Renal pelvis (tissue), 12 donors: ENCODE data around the gene VIP. TPM values are rescaled to one million over a fixed set of nuclear protein-coding genes. Genes with fewer than 3 reads are reported as not detected.
A peak's percentile ranks its signal among the peaks of the same experiment; 100 is the strongest.
"Not testable (repeated sequence)": the region's sequence is repeated elsewhere in the genome, so short reads cannot be mapped to it uniquely, and the experiment has no call there.

ENCODE experiments used
- DNase-seq: peaks from one replicate; pipeline ENCODE4 v3.0.0-alpha.2; 2013
- long read RNA-seq, 16 experiments: transcript quantifications; one replicate each; lab custom pipeline, GENCODE V29; 2026
- polyA plus RNA-seq, 3 donors: library from polyadenylated mRNA; unstranded; fragments of 120-200 nt; gene quantifications; one replicate each; pipeline ENCODE4 v1.2.1, GENCODE V29; 2013; ENCODE audit not compliant: insufficient read length in 3 of 3

Gene VIP
- polyA plus RNA-seq = 1 to 10 TPM in 2 of 3 donors, under 1 TPM in 1; 0.75 to 1.6 (median 1.4) TPM
- long read RNA-seq, donor 1 = 0 reads
- long read RNA-seq, donor 2 = 0 reads
- long read RNA-seq, donor 3 = 0 reads
- long read RNA-seq, donor 4 = 0 reads
- long read RNA-seq, donor 5 = 0 reads
- long read RNA-seq, donor 6 = 0 reads
- long read RNA-seq, donor 7 = 0 reads
- long read RNA-seq, donor 8 = 0 reads
- long read RNA-seq, donor 9 = 0 reads
- long read RNA-seq, donor 10 = 0 reads
- long read RNA-seq, donor 11 = 0 reads
- long read RNA-seq, donor 12 = 0 reads
- long read RNA-seq, donor 13 = 0 reads
- long read RNA-seq, donor 14 = 0 reads
- long read RNA-seq, donor 15, transcript VIP-201 (7 exons, 1,581 nt) = minor isoform, 5 of 22 reads
- long read RNA-seq, donor 15, transcript VIP-202 (7 exons, 1,584 nt) = major isoform, 17 of 22 reads
- long read RNA-seq, donor 15, partial matches to known transcripts = 0 of 22 reads
- long read RNA-seq, donor 15, other reads (novel, unspliced or antisense) = 0 of 22 reads
- long read RNA-seq, donor 16 = 0 reads

DNA sequence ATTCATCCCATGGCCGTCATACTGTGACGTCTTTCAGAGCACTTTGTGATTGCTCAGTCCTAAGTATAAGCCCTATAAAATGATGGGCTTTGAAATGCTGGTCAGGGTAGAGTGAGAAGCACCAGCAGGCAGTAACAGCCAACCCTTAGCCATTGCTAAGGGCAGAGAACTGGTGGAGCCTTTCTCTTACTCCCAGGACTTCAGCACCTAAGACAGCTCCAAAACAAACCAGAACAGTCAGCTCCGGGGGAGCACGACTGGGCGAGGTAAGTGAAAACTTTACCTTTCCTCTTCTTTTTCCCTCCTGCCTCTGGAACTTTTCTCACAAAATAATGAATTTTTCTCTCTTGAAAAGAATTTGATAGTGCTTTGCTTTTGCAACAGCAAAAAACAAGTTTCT lies at the start of gene VIP:
TSS of gene VIP (plus strand) at position 104 of the 400 bp plus-strand sequence. CDS start 1,381 bp downstream, outside the sequence.
- peak; percentile 30 for DNase-seq

DNA sequence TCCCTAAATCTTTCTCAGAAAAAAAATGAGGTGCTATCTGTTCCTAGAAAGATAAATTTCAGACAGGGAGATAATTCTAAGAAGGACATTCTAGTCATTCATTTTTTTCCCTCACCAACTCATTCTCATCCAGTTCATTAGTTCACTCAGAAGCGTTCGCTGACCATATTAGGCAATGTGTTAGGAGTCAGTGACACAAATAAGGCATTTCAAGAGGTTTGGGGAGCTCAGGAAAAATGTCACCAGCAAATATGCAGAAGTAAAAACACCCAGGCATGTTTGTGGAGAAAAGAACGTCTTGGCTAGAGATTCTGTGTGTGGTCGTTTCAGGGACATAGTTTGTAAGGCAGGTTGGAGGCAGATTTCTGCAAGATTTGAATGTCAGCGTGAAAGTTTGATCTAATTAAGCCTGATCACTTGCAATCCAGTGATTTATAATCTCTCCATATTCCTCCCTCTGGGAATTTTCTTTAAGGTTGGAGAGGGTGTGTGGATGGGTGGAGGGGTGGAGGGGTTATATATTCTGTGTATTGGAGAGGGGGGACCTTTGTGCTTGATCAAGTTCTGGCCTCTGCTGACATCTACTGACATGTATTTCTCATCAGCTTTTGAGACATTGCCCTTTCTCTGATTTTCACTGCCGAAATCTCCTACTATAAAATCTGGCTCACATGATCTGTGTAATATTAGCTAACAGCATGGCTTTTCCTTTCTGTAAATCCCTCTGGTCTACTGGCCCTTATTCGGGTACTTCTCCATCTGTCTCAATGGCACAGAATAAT lies 49.3 kb upstream of the VIP start:
- no peak for DNase-seq

DNA sequence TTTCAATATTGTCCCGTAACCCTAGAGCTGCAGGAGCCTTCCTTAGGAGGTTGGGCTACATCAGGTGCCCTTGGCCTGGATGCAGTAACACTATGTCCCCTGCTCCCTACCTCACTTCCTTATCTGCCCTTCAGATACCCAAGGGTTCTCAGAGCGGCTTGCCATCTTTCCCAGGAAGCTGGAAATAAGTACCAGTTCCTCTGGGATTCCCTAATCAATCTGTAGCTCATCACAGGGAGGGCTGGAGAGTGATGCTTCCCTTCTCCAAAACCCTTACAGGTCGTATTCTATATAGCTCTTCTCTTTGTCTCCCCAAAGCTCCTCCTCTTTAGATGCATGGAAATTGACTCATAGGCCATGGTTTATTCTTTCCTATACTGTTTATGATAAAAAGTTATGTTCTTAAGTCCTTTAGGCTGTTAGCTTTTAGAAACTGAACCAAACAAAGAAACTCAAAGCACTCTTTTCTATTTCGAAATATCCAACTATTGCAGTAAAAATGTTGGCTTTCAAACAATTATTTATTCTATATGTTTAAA lies 48.7 kb upstream of the VIP start:
- no peak for DNase-seq

DNA sequence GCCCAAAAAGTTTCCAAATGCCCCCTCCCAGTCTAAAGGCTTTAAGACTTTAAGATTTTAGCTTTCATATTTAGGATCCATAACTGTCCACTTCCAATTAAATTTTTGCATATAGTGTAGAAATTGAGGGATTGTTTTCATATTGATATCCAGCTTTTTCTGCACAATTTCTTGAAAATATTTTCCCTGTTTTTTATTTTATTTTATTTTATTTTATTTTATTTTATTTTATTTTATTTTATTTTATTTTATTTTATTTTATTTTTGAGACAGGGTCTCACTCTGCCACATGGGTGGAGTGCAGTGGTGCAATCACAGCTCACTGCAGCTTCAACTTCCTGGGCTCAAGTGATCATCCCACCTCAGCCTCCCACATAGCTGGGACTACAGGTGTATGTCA lies 46.8 kb upstream of the VIP start:
- DNase-seq = not testable (repeated sequence)

DNA sequence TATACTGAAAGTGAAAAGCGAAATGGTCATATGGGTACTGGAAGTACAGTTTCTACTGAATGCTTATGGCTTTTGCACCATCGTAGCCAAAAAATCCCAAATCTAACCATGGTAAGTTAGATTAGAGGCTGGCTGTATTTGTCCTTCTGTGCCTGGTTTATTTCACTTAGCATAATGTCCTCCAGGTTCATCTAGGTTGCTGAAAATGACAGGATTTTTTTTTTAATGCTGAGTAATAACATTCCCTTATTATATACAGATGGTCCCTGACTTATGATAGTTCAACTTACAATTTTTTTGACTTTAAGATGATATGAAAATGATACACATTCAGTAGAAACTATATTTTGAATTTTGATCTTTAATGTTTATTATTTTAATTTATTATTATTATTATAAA lies 45.3 kb upstream of the VIP start:
- no peak for DNase-seq

DNA sequence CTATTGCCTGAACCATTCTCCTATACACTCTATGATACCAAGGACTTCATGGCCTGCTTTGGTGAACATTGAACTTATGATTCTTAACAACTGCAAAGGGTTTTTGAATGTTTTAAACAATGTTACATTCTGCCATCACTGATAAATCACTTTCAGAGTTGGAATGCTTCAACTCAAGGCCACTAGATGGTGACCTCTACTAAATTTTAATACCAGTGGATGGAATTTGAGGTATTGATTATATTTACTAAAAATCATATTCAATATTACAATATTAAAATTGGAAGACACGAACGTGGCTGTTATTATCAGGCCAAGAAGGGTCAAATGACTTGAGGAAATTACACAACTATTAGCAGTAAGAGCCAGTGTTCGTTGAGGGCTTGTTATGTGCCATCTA lies 34.3 kb upstream of the VIP start:
- no peak for DNase-seq

DNA sequence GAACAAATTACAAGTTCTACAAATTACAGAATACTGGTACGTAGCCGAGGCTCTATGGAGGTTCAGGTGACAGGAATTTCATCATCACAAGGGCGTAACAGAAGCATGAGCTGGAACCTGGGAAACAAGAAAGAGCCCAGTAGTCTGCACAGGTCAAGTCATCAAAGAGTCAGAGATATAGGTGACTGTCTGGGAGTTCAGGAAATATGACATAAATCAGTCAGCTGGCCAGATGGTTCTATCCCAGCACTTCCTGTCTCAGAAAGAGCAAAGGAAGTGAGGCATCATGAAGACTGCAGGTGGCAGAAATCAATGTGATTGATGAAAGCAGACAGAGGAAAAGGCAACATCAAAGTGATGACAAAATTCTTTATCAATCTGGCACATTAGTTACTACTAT lies 29.6 kb upstream of the VIP start:
- DNase-seq = no peak

DNA sequence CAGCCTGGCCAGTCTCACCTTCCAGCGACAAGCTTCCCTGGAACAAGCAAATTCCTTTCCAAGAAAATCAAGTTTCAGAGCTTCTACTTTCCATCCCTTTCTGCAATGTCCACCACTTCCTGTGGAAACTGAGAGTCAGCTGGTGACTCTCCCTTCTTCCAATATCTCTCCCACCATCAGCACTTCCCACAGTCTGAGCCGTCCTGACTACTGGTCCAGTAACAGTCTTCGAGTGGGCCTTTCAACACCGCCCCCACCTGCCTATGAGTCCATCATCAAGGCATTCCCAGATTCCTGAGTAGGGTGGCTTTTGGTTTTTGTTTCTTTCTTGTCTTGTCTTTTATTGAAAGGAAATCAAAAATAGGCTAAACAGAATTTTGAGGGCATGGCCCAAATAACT lies 28.6 kb upstream of the VIP start:
- no peak for DNase-seq

DNA sequence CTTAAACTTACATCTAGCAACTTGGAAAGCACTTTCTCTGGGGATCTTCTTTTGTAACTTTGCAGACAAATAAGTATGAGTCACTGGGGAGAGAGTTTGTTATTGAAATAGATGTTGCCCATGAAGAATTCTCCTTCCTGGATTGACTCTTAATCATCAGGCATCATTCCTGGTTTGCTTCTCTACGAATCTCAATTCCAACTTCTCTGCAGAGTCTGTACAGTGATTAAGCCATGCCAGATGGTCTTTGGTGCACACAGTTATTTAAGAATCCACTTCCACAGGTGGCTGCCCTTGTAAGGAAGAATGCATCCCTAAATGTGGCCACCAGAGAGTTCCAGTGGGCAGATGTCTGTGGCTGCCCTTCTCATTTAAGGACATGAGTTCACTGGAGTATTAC lies 27.2 kb upstream of the VIP start:
- no peak for DNase-seq

DNA sequence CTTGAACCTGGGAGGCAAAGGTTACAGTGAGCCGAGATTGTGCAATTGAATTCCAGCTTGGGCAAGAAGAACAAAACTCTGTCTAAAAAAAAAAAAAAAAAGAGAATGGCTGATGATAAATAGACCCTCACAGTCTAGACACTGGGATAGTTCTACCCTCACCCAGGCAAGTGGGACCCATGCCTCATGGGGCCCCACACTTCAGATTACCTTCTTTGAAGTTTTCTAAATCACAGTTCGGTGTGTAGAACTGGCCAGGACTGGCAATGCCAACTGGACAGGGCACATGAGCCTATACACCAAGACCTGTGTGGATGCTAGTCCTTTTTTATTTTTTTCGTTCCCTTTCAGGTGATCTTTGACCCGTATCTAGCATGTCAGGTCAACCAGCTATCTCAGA lies 24.3 kb upstream of the VIP start:
- DNase-seq = no peak

DNA sequence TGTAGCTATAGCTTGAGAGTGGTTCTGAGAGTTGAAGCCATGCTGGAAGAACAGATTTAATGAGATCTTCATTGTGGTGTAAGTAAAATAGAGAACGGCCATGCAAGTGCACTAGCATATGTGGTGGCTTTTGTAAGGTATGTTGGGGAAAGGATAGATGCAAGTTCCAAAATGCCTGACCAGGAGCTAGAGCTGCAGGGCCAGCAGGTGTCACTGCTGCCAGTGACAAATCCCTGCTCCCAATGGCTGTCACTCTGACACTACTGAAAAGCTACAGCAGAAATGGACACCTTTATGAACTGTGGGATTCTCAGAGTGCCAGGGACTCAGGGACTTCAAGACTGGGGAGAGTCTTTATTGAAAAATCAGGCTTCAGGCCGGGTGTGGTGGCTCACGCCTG lies 23.1 kb upstream of the VIP start:
- DNase-seq = no peak

DNA sequence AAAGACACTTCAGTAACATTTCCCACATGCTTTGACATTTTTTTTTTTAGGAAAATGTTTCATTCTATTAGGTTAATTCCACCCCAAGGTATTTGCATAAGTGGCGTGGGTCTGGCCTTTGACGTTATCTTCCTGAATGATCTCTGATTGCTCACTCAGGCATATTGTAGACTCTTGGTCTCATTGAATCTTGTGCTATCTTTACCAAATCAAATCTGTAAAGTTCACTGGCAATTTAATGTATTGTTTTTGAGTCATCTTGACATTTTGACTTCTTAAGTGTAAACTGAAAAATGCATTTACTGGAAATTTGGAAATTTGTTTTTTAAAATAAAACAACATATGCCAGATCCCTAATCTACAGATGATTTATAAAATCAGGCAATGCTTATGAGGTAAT lies 16.0 kb upstream of the VIP start:
- DNase-seq = no peak

DNA sequence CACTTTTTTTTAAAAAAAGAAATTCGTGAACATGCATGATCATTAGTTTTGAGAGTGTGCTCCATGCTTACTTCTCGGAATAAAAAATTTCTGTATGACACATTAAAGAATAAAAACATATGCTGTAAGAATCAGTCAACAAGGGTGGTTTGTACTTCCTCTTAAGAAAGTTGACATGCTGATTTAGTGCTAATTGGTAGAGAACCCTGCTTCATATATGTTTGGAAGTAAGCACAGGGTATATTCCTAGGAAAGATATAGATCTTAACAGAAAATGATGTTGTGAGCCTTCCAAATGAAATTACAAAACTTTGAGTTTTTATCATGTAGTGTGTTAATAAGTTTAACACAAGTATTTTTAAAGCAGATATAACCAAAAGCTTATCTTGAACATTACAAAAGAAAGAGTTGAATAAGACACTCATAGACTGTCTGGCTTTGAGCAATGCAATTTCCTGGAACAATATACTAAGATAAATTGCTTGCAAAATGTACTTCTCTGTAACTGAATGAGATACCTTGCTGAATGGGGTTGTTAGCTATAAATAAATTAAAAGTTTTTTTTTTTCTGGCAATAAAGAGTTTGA lies 13.8 kb upstream of the VIP start:
- DNase-seq = no peak

DNA sequence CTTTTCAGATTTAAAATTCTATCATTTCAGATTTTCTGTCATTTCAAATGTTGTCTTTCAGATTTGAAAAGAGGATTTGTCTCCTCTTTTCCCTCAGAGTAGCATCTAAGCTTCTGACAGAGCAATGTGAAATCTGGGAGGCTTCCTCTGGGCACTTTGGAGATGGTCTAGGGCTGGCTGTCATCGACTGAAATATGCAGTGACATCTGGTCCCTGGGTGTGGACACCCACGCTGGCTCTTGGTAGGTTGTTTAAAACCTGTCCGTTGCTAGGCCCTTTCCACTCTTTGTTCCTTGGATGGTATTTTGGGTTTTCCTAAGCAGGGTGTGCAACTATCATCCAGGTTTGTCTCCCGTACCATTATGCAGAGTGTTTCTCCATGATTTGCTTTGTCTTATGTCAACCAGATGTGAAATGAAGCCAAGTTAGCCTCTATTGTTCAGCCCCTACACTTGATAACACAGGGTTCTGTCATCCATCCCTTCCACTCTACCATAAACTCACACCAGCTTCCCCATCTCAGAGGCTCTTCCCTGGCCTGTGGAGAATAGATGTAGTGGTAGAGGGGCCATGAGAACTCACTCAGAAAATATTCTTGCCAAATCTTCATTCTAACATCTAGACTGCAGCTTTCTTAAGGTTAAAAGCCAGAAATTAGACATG lies 5.0 kb upstream of the VIP start:
- no peak for DNase-seq

DNA sequence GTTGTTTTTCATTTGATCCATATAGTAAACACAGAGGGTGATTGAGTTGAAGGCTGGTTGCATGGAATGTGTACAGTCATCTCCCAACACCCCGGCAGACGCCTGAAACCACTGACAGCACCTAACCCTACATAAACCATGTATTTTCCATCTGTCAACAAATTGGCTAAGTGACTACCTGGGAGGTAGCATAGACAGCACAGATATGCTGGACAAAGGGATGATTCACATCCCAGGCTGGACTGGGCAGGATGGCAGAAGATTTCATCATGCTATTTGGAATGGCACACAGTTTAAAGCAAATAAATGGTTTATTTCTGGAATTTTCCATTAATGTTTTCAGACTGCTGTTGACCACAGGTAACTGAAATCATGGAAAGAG lies 4.4 kb upstream of the VIP start:
- DNase-seq = no peak

DNA sequence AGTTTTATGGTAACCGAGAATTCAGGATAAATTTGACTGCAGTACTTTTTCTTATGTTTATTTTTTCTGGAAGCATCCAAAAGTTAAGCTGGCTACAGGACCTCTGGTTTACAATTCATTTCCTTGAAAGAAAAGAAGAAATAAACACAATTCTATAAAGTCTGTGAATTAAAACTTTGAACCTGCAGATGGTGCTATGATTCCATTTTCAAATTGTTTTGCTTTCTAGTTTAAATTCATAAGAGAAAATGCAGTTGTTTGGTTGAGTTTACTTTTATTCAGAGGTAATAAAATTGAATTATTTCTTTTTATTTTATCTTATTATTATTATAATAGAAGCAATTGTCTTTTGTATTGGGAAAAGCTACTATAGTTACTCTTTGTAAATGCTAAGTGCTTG lies 1.8 kb upstream of the VIP start:
- no peak for DNase-seq

DNA sequence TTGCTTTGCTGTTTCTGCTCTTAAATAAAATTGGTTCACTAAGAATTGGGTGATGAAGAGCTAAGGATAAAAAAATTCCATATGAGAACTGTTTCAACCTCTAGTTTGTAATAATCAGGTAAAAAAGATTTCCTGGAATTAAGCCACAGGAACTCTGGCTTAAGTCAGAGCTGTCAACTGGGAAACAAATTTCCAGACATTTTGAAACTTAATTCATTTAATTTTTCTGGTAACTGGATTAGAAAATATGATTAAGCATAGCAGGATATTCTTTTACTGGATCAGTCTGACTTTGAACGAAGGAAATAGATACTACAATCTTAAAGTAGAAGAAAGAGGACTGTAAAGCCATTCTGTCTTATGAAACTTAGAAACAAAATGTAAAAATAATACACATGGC lies 1.3 kb upstream of the VIP start:
- DNase-seq = no peak

DNA sequence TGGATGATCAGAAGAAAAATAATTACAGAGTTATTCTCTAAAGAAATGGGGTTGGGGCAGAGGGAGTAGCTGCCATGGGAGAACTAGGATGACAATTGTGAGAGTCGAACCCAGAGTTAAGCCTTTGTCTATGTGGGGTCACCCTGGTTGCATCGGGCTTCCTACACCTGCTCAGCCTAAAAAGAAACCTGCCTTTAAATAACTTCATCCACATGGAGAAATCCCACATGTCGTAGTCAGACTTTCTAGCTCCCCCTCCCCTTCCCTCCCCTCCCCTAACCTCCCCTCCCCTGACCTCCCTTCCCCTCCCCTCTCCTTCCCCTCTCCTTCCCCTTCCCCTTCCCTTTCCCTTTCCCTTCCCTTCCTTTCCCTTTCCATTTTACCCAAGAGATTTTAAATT lies 14.7 kb downstream of the VIP start:
- DNase-seq = no peak

DNA sequence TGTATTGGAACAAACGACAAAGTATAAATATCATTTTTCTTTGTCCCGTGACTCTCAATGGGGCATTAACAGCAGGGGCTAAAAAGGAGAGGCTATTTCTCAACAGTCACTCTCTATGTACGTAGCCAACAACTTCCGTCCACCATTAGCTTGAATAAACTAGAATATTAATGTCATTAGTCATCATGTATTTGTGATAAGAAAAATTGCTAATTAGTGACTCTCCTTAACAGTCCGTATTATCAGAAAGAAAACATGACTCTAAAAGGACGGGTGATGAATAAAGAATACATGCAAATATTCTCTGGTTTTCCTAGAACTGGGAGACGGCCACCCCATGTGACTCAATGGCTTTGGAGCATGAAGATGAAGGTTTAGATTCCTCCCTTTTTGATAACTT lies 18.6 kb downstream of the VIP start:
- DNase-seq = no peak

DNA sequence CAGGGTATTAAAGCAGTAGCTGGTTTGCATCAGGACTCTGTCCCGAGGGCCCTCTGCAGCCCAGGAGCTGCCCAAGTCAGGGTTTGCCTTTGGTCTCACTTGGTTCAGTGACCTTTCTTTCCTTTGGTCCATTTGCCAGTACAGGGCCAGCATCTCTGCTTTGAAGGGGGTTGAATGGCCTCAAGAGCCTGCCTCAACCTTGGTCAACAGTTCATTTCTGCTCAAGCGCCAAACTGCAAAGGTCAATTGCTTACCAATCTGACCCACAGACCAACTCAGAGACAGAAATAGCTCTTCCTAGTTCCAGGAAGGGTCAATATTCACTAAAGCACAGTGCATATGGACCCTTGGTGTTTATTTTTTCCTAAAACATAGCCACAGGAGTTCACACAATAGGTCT lies 19.4 kb downstream of the VIP start:
- DNase-seq = no peak

DNA sequence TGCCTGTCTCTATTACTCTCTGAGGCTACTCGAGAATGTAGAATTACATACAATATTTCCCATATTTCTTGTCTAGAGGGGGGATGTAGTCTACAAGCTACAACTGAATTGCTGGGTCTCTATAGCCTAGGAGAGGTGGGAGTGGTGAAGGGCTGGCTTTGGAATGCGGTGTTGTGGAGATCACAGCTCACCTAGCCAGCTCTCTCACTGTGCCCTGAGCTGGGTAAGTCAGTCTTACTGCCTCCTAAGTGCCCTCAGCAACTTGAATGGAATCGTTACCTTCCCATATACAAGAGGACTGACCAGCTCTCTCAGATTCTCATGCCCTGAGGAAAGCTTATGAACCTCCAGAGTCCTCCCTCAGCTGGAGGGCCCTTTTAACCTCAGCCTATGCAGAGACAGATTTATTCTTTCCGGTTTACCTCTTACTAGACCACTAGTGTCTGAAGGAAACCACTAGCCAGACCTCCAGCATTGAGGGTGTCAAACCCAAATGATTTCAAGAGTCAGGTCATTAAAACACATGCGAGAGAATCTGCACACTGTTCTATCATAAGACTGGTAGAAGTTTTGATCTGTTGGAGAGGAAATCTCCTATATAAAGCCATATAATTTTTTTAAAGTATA lies 20.6 kb downstream of the VIP start:
- DNase-seq = no peak

DNA sequence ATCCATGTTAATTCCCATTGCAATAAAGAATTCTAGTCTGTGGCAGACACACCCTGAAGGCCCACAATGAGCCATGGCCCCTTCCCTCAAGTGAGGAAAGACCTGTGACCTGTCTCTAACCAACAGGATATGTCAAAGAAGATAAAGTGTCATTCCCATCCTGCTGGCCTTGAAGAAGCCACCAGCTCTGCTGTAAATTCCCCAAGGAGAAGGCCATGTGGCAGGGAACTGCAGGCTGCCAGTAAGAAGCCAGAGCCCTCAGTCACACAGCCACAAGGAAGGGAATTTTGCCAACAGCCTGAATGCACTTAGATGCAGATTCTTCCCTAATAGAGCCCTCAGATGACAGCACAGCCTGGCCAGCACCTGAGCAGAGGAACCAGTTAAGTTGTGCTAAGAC lies 24.8 kb downstream of the VIP start:
- no peak for DNase-seq
